NCI-H345 treated with DMSO at 0.1 percent for 48 hours (cell line): ENCODE measurements around the gene TNFRSF21.

Experiments used
- DNase-seq: peaks from one replicate; lab custom pipeline; 2025; ENCODE audit not compliant: unreplicated experiment; lab: John Stamatoyannopoulos, UW

The TNFRSF21 gene

DNA sequence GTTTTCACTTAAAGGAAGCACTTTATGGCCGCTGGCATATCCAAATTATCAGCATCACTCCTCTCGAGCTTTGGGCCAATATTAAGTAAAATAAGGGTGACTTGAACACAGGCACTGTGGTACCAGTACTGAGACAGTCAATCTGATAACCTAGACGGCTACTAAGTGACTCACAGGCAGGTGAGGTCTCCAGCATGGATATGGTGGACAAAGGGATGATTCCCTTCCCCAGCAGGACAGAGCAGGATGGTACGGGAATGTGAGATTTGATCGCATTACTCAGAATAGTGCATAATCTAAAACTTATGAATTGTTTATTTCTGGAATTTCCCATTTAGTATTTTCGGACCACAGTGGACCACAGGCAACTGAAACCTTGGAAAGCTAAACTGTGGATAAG lies 55.7 kb downstream of the TNFRSF21 start:
- no peak for DNase-seq

DNA sequence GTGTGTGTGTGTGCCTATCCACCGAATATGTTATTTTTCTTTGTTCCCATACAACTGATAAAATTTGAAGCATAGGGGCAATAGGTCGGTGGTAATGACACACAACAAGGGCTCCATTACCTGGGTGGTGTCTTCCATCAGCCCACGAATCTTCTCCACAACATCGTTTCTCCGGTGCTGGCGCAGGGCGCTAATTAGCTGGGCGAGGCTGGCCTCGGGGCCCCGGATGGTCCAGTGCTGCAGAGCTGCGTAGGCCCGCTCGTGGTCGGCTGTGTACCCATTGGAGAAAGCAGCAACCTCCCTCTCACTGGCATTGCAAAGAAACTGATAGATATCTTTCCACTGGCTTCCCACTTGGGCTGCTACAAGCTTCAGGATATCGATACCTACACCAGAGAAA lies 56.6 kb downstream of the TNFRSF21 start:
- no peak for DNase-seq

DNA sequence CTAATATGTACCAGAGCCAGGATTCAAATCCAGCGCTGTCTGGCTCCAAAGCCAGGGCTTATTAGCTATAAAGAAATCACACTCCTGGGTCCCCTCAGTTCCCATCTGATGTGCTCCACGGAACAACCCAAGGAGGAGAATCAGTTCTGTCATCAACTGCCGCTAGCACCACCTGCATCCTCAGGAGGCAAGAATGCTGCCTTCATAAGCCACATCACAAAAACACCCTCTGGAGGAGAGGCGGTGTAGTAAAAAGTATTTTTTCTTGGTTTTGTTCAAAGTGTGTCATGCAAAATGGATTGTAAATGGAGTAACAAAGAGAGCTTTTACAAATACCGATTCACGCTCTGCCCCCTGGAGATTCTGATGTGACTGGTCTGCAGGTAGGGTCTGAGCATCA lies 57.1 kb downstream of the TNFRSF21 start:
- DNase-seq, result no peak

DNA sequence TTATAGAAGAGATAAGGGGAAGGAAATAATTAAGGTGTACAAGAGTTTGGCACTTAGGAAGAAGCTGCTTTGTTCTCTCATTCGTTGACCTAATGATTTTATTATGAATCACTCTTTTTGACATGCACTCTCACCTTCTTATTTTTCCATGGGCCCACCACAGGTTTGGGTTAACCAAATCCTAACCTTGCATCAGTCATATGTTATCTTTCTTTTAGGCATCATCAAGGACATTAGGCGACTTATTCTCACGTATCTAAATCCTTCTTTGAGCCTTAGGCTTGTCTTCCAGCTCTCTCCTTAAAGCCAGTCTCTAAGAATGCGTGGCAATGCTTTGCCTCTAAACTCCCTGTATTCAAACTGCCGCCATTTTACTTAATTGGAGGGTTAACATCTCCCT lies 58.3 kb downstream of the TNFRSF21 start:
- no peak for DNase-seq

DNA sequence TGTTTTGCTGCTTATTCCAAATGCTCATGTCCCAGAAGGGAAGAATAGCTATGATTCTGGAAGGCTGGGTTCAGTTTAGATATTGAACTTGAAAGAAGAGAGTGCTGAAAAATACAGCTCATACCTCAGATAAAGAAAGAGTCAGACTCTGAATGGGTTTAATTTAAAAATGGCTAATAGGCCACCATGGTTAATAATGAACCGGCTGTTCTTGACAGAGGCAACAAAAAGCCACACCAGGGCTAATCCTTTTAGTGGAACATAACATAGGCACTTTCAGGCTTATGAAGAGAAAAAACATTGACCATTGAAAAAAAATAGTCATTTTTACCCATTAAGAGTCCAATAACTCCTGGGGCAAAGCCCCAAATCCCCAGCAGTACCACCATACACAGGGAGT lies 59.4 kb downstream of the TNFRSF21 start:
- DNase-seq, result no peak

DNA sequence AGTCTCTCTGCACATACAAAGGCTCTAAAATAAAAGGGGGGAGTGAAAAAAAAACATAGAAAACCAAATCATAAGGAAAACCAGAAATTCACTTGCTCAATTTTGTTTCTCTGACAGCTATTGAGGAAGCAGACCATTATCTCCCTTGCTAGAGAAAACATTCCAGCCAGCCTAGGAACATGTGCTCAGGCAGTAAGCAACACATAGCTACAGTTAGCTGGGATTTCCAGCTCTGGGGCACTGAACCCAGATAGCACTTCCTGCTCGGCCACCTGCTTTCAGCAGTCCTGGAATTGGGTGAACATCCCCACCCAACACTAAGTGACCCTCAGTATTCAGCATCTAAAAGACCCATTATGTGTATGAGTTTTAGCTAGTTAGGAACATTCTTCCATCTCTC lies 61.3 kb downstream of the TNFRSF21 start:
- no peak for DNase-seq

DNA sequence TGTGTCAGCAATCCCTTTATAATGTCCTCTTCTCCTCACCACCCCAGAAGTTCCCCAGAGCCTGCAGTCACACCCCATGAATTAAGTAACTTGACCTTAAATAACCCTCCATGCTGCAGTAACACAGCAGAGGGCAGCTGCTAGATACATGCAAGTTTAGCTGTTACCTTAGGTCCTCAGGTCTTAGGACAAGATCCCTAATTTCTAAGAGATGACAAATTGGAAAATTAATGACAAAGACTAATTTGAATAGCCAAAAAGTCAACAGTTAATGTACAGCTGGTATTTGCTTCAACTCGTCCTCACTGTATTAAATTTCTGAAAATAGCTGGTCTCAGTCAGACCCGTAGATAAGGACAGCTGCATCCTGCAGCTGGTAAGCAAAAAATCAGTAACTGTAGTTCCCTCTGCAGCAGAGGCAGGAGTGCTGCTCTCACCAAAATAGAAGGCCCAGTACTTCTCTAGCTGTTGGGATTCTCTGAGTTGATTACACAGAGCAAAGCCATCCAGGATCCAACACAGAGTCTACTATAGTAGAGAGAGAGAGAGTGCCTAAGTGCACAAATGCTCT lies 62.4 kb downstream of the TNFRSF21 start:
- peak; percentile 41 for DNase-seq

DNA sequence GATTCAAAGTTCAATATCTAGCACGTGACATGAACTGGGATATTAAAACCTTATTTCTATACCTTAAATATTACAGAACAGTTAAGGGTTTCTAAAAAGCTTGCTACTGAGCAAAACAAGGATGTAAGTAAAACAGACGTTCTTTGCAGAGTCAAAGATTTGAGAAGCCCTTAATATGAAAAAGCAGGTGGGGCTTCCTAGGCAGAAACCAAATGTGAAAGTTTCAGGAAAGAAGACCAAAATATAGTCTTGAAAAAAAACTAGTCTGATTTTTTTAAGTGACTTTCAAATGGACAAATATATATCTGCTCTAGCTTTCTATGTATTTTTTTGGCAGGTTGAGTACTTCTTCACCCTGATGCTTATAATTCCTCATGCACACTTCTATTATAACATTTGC lies 63.2 kb downstream of the TNFRSF21 start:
- DNase-seq, result no peak

DNA sequence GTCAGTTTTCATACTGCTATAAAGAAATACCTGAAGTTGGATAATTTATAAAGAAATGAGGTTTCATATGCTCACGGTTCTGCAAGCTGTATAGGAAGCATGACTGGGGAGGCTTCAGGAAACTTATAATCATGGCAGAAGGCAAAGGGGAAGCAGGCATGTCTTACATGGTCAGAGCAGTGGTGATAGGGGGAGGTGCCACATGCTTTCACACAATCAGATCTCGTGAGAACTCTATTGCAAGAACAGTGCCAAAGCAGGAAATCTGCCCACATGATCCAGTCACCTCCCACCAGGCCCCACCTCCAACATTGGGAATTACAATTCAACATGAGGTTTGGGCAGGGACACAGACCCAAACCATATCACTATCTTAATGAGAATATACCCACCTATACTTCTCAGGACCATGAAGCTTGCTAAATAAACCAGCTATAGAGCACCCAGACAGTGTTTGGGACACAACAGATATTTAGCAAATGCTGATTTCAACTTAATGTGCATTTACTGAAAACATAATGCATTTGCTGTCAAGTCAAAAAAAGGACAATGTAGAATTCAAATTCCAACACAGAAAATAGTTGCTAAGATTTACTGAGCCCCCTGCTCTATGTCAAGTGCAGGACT lies 63.8 kb downstream of the TNFRSF21 start:
- no peak for DNase-seq

DNA sequence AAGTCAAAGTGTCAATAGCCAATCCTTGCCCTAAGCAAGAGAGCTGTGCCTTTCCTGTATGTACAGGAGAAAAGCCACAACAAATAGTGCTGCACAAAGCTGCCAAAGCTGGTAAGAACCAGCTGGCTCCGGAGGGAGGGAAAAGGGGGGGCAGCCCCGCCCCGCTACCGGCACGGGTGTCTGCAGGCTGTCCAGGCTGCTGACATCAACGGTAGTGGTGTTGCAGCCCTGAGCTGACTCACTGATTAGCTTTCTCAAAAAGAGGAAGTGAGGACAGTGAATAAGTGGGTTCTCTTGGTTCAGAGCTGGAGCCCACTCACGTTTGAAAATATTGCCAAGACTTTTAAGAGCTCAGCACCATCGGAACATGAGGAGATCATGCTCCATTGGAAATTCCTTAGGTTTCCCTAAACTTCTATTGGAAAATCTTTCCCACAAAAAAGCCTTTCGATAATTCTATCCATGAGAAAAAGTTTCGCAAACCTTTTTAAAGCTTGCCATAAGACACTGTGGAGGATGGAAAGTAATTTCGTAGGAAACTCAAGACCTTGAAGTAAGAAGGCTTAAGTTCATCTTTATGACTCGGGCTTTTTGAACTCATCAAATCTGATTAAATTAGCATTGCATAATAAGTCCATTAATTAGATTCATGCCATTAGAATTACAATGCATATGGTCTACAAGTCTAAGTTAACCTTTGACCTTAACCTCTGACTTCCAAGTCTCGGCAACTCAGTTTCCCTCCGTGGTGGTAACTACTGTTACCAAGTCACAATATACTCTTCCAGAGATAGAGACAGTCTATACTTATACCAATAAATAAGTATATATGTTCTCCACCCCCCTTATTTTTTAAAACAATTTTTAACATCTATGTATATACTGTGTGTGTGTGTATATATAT lies 67.0 kb downstream of the TNFRSF21 start:
- DNase-seq, result no peak

DNA sequence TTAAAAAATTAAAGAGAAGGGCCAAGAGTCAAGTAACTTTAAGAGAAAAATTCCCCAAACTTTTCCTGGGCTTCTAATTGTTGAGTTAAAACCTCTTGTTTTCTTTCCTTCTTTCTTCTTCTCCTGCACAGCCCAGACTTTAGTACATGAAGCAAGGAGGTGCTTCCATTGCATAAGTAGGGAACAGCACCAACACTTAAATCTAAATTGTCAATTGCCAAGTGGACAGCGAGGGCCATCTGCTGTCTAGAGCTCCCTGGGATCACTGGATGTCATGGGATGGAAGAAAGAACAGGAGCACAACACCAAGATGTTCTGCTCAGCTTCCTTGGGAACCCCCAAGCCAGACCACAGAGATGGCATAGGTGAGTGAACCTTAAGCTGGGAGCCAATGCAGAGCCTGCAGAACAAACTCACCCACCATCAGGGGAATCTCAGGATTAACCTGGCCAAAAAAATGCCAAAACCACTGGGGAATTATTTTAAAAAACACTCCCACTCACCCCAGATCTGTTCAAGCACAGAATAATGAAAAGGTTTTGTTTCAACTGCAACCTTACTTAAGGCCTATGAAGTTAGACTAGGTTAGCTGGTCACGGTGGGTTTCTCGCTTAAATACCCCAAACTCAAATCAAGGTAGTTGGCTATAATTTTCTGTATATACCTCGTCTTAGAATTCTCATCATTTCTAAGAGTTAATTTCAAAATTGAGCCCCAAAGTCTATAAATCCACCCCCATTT lies 67.8 kb downstream of the TNFRSF21 start:
- DNase-seq, result no peak

DNA sequence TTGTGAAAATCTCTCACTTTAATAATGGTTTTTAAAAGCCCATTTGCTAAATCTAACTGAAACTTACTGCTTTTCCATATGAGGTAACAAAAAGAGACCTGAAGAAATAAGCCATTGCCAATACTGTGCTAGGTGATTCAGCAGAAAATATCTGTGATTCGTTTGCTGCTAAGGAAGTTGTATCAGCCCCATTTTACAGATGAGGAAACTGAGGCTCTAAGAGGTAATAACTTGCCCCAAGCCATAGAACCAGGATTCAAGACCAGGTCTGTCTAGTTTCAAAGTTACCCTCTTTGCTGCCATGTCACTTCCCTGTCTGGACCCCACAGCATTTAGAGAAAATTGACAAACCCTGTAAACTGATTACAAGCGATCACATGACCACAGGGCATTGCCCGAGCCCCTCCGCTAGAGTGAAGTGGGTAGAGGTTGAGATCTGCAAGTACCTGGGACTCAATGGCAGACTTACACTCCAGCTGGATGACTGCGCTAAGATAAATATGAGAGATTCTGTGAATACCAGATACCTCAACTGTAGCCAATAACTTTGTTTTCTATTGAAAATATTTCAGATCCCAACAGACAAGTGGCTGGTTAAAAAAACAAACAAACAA lies 69.3 kb downstream of the TNFRSF21 start:
- DNase-seq, result no peak

DNA sequence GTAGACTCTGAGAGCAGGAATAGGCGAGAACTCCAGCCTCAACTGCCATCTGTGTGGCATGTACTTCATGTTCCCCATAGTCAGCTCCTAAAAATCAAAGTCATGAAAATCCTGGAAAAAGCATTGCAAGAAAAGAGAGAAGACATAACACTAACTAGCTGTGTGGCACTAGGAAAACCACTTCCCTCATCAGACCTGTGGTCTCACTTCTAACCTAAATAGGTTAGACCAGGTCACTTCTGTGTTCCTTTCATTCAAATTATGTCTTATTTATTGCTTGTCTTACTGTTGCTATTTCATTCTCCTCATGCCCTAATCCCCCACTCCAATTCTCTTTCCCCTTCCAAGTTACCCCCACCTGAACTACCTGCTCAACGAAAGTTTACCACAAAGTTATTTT lies 70.2 kb downstream of the TNFRSF21 start:
- no peak for DNase-seq

DNA sequence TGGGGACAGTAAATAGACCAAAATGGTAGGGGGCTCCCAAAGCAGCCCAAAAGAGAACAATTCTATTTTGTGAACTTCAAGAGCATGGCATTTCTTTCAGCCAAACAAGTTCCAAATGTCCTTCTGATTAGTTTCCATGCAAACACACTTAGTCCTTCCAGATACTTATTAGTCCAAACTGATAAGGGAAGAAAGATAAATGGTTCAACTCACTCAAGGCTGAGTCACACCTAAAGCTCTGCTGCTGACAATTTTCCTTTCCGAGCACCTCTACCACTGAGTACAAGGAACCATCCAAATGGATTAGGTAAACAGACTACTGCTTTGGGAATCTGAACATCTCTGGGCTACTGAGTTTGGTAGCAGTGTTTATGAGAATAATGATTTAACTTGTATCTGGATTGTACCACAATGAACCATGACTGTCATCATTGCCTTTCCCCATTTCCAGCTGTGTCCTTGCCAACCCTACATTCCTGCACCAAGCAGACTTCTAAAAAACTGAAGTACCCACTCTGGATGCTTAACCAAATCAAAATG lies 71.2 kb downstream of the TNFRSF21 start:
- no peak for DNase-seq

DNA sequence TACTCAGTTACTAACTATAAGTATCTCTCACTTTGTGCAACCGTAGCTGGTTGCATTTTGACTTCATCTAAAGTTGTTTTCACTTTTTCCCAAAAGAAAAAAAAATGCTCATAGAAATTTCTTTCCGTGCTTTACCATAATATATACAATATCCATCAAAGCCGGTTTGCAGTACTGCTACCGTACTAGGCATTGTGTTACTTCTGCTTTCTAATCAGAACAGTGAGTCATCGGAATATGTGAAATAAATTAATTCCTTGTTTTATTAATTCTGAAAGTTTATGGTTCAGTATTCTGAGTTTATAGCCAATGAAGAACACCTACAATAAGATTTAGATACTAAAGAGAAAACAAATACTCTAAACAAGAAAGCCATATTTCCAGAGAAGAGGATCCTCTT lies 72.5 kb downstream of the TNFRSF21 start:
- DNase-seq, result no peak

DNA sequence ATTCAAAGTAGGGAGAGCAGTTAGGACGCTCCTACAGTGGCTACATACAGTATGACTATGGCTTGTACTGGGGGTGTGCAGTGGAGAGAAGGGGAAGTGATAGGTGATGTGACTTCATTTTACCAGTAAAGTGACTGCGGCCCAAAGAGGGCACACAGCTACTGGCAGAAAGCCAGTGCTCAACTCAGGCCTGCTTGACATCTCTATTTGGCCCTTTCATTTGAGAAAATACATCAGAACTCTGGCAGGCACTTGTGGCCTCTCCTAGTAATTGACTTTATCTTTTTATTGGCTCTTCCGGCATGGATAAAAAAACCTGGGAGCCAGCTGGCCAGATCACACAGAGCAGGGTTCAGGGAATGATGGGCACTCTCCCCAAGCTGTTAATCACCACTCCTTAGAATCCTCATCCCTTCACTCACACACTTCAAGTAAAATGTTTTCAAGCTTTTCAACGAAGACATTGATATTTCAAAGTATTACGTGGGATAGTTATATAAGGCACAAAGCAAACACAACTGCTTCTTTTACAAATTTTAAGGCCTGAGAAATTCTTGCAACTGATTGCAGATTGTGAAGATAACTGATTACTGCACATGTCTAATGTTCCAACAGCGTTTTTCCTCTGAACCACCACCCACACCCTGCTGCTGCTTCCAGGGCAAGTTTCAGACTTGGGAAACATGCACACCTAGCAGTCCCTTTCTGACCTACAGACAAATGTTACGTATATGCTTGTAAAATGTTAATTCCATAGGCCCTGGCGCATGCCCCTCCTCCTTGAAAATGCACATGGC lies 73.5 kb downstream of the TNFRSF21 start:
- peak; percentile 56 for DNase-seq

DNA sequence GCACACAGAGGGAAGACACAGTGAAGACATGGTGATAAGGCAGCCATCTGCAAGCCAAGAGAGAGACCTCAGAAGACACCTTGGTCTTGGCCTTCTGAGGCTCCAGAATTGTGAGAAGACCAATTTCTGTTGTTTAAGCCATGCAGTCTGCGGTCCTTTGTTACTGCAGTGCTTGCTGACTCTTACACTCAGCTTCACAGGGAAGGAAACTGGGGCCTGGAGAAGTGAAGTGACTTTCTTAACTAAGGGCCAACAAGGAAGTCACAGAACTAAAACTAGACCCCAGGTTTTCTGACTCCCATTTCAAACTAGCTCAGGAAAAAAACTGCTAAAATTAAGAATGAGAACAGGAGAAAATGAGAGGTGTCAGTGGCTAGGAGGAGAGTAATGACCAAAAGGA lies 74.3 kb downstream of the TNFRSF21 start:
- DNase-seq, result no peak

DNA sequence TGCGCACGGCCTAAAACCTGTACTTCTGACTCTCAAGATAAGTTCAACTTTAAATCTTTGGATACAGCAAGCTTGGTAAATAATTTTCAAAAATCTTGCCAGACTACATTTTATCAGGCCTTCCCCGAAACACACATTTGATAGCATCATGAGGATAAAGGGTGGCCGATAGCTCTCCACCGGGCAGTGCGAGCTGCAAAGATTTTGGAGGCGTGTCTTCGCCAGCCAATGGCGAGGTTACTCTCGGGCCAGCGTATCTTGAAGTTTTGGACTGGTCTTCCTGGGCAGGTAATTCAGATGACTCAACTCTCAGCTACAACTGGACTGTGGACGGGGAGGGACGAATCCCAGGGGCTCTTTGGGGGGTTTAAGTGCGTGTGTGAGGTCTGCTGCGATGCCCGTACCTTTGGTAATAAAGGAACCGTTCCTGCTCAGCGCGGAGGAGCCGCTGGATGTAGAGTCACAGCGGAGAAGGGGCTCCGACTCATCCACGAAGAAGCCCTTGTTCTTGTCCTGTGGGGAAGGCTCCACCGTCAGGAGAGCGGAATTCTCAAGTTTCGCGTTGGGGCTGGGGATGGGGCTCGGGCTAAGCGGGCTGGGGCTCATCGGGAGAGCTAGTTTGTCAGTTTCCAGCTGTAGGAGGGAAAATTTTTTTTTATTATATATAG lies 75.3 kb downstream of the TNFRSF21 start:
- DNase-seq, result no peak

DNA sequence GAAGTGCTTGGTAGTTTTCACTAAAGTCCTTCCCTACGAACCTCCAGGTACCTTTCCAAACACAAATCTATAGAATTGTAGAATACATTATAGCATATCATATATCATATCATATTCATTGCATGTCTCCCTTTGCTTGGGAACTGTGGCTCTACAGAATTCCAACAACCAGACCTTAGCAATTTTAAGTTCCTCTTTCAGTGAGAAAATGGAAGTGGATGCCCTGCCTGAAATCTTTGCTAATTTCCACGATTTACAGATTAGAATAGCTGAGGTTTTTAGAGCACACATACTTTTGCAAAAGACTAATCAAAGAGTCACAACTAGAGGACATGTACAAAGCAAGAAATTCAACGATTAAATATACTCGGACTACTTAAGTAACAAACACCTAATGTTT lies 78.6 kb downstream of the TNFRSF21 start:
- no peak for DNase-seq

DNA sequence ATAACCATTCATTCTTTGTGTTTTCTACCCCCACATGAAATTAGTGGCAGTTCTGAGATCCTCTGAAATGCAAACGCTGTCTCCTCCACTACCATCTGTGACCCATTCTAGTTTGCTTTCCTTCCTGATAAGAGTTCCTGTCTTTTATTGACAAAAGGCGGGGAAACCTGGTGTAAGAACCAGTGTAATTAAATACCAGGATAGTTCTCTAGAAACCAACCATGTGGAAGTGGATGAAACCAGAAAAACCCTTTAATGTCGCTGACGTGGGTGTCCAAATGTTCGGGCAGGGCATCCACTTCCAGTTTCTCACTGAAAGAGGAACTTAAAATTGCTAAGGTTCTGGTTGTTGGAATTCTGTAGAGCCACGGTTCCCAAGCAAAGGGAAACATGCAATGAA lies 79.1 kb downstream of the TNFRSF21 start:
- DNase-seq, result no peak
